Upper lobe of right lung (tissue), 1 donor: ENCODE data around the gene BTBD8. TPM values are rescaled to one million over a fixed set of nuclear protein-coding genes. Genes with fewer than 3 reads are reported as not detected.

Experiments
- ATAC-seq: fragments of 200-7000 bp; cut with Tn5 transposase; one replicate; pipeline ENCODE4 v1.9.1; 2020; ENCODE audit warnings: mild to moderate bottlenecking, moderate library complexity
- DNase-seq: peaks from one replicate; pipeline ENCODE4 v3.0.0-alpha.2; 2020
- H3K27ac ChIP-seq: fragments of 200-600 bp; one replicate; pipeline ENCODE4 v1.8.0; 2022
- H3K27me3 ChIP-seq: fragments of 200-600 bp; one replicate; pipeline ENCODE4 v1.8.0; 2022; ENCODE audit warnings: mild to moderate bottlenecking
- H3K36me3 ChIP-seq: fragments of 200-600 bp; one replicate; pipeline ENCODE4 v1.8.0; 2022
- H3K4me1 ChIP-seq: fragments of 200-600 bp; one replicate; pipeline ENCODE4 v1.8.0; 2022
- H3K4me3 ChIP-seq: fragments of 200-600 bp; one replicate; pipeline ENCODE4 v1.8.0; 2022; ENCODE audit warnings: mild to moderate bottlenecking
- H3K9me3 ChIP-seq: fragments of 200-600 bp; one replicate; pipeline ENCODE4 v1.8.0; 2022
- CTCF ChIP-seq: fragments of 200-600 bp; IDR thresholded peaks from one replicate; pipeline ENCODE4 v1.8.0; 2022; ENCODE audit warnings: antibody characterized with exemption
- intact Hi-C: fragments of 100-400 bp; cut with DNase I; formaldehyde crosslinking; loops from one replicate; pipeline ENCODE4 v1.11.0; 2022
- total RNA-seq: library from RNA; stranded (reverse); fragmentation: NEBNext Ultra II Directional; extraction: Animal tissue kit (Norgen Biotek cat#: 25700); gene quantifications from one replicate; pipeline ENCODE4 v1.2.1, GENCODE V29; 2021
- donor health status: DM: no; HTN: yes; CAD: no; lungs with severe emphysema.

The BTBD8 gene
- total RNA-seq, 1 donor from 2014 or later = 5.1 TPM

- Histone ChIP-seq H3K36me3 (peaks cover 13% of the 10 kb centered on the region), H3K4me3 (no peak overlapping the region), H3K27me3 (no peaks in the 10 kb centered on the region), H3K9me3 (no peaks in the 10 kb centered on the region), H3K4me1 (no peaks in the 10 kb centered on the region), H3K27ac (no peak overlapping the region)
- DNase-seq (no peak), ATAC-seq (no peak)
- intact Hi-C loops = no loop called here
- no peak for TF ChIP-seq CTCF
Observed at GRCh38 chr1:92184632-92185031, 104.5 kb downstream of the BTBD8 start.

- Histone ChIP-seq H3K9me3 (no peaks in the 10 kb centered on the region), H3K27me3 (no peaks in the 10 kb centered on the region), H3K27ac (no peak overlapping the region), H3K36me3 (peaks cover 4% of the 10 kb centered on the region), H3K4me1 (no peaks in the 10 kb centered on the region), H3K4me3 (no peak overlapping the region)
- DNase-seq (no peak), ATAC-seq (no peak)
- TF ChIP-seq CTCF = no peak
- intact Hi-C loops = no loop called here
Observed at GRCh38 chr1:92186081-92186480, 105.9 kb downstream of the BTBD8 start.

DNA sequence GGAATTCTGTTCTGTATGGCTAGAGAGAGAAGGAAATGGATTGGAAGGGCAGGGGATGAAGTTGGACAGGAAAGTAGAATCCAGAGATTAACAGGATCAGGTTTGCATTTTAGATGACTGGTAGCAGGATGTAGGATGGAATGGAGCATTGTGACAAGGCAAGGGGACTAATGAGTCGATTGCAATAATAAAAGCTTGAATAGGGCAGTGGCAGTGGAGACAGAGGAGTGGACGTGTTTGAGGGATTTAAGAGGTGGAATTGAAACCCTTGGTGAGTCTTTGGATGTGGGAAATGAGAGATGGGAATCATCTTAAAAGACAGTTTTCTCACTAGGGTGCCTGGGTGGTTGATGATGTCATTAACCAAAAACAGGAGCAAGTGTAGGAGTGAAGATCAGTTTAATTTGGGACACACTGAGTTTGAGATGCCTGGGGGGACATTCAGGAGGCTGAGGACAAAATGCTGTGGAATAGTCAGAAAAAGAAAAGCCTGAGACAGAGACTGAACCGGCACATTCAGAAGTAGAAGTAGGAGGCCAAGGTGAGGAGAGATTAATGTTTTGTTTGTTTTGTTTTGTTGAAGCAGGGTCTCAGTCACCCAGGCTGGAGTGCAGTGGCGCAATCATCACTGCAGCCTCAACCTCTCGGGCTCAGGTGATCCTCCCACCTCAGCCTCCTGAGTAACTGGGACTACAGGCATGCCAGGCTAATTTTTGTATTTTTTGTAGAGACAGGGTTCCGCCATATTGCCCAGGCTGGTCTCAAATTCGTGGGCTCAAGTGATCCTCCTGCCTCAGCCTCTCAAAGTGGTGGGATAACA is 108.5 kb downstream of the BTBD8 start:
- TF ChIP-seq CTCF = no peak
- H3K9me3 ChIP-seq = no peaks in the 10 kb centered on the region
- no peak for DNase-seq
- H3K36me3 ChIP-seq = peaks cover 4% of the 10 kb centered on the region
- no peak overlapping the region for H3K27ac ChIP-seq
- H3K4me1 ChIP-seq = no peaks in the 10 kb centered on the region
- ATAC-seq = no peak
- intact Hi-C loops = no loop called here
- no peak overlapping the region for H3K4me3 ChIP-seq
- no peaks in the 10 kb centered on the region for H3K27me3 ChIP-seq

- no peaks in the 10 kb centered on the region for H3K4me1 ChIP-seq
- no peak overlapping the region for H3K4me3 ChIP-seq
- H3K36me3 ChIP-seq = no peaks in the 10 kb centered on the region
- ATAC-seq = no peak
- DNase-seq = no peak
- H3K27me3 ChIP-seq = no peaks in the 10 kb centered on the region
- TF ChIP-seq CTCF = no peak
- intact Hi-C loops = no loop called here
- no peak overlapping the region for H3K27ac ChIP-seq
- H3K9me3 ChIP-seq = no peaks in the 10 kb centered on the region
Observed at GRCh38 chr1:92191726-92192125, 111.6 kb downstream of the BTBD8 start.

GRCh38 chr1:92192246-92192645 is 112.1 kb downstream of the BTBD8 start:
- TF ChIP-seq CTCF = no peak
- Histone ChIP-seq H3K9me3 (no peaks in the 10 kb centered on the region), H3K4me3 (no peak overlapping the region), H3K27ac (no peak overlapping the region), H3K4me1 (no peaks in the 10 kb centered on the region), H3K36me3 (no peaks in the 10 kb centered on the region), H3K27me3 (no peaks in the 10 kb centered on the region)
- ATAC-seq = no peak
- DNase-seq = no peak
- intact Hi-C loops = no loop called here
